Neuronal stem cell (in vitro differentiated cells): ENCODE results near the gene RGS11. TPM values are rescaled to one million over a fixed set of nuclear protein-coding genes. Genes with fewer than 3 reads are reported as not detected.

Experiments
- DNase-seq: peaks from one replicate; pipeline ENCODE4 v3.0.0-alpha.2; 2013; ENCODE audit warnings: low spot score
- H2AFZ ChIP-seq: one replicate; pipeline ENCODE4 v1.6.1; 2013; ENCODE audit warnings: mild to moderate bottlenecking, low read length, inconsistent platforms
- H2AK5ac ChIP-seq: 2 replicates; pipeline ENCODE4 v1.6.1; 2013; ENCODE audit warnings: low read depth, mild to moderate bottlenecking, inconsistent platforms, low read length, moderate library complexity, mixed read lengths
- H2BK120ac ChIP-seq: 2 replicates; pipeline ENCODE4 v1.6.1; 2013; ENCODE audit warnings: low read depth, mild to moderate bottlenecking, inconsistent platforms, low read length, moderate library complexity, mixed read lengths
- H2BK12ac ChIP-seq: one replicate; pipeline ENCODE4 v1.6.1; 2013; ENCODE audit warnings: low read length, inconsistent platforms
- H2BK15ac ChIP-seq: 2 replicates; pipeline ENCODE4 v1.6.1; 2013; ENCODE audit warnings: mild to moderate bottlenecking, low read length, inconsistent platforms, mixed read lengths
- H2BK5ac ChIP-seq: one replicate; pipeline ENCODE4 v1.6.1; 2013; ENCODE audit warnings: inconsistent platforms, mild to moderate bottlenecking, low read length, moderate library complexity
- H3K14ac ChIP-seq: one replicate; pipeline ENCODE4 v1.6.1; 2013; ENCODE audit warnings: low read length, inconsistent platforms
- H3K18ac ChIP-seq: 2 replicates; pipeline ENCODE4 v1.6.1; 2013; ENCODE audit warnings: low read length, inconsistent platforms
- H3K23ac ChIP-seq: 2 replicates; pipeline ENCODE4 v1.6.1; 2013; ENCODE audit warnings: low read depth, mild to moderate bottlenecking, mixed read lengths, low read length, inconsistent platforms; ENCODE audit not compliant: poor library complexity
- H3K27ac ChIP-seq: replicated peaks from 3 replicates; pipeline ENCODE4 v1.5.1; 2013; ENCODE audit warnings: low read length, inconsistent platforms
- H3K27me3 ChIP-seq, 3 experiments: 2 replicates each; pipeline ENCODE4 v1.6.1; 2013; ENCODE audit warnings: low read length in 3 of 3, mild to moderate bottlenecking in 2 of 3, inconsistent platforms in 1 of 3, low read depth in 1 of 3, mixed read lengths in 1 of 3, moderate library complexity in 1 of 3; ENCODE audit not compliant: control insufficient read depth in 3 of 3, insufficient read depth in 3 of 3
- H3K36me3 ChIP-seq, 2 donors: replicated peaks in 1 of 2; 2 replicates each; pipeline ENCODE4 v1.6.1; 2013; ENCODE audit warnings: low read length in 2 of 2; ENCODE audit not compliant: control insufficient read depth in 2 of 2, insufficient read depth in 2 of 2
- H3K4ac ChIP-seq: 2 replicates; pipeline ENCODE4 v1.6.1; 2013; ENCODE audit warnings: inconsistent platforms, mild to moderate bottlenecking, low read length, moderate library complexity
- H3K4me1 ChIP-seq, 2 donors: 1 replicate in 1 of 2; 2 replicates in 1 of 2; pipeline ENCODE4 v1.6.1; 2013; ENCODE audit warnings: low read length in 2 of 2, low read depth in 1 of 2; ENCODE audit not compliant: control insufficient read depth in 2 of 2, insufficient read depth in 1 of 2
- H3K4me2 ChIP-seq: one replicate; pipeline ENCODE4 v1.6.1; 2013; ENCODE audit warnings: mild to moderate bottlenecking, low read length, inconsistent platforms; ENCODE audit not compliant: insufficient read depth, poor library complexity, severe bottlenecking
- H3K4me3 ChIP-seq, 2 donors: 2 replicates each; pipeline ENCODE4 v1.5.1; 2013; ENCODE audit warnings: low read length in 2 of 2, mild to moderate bottlenecking in 2 of 2, inconsistent platforms in 1 of 2, moderate library complexity in 1 of 2
- H3K79me1 ChIP-seq: one replicate; pipeline ENCODE4 v1.6.1; 2013; ENCODE audit warnings: low read depth, mild to moderate bottlenecking, inconsistent platforms, low read length, moderate library complexity
- H3K9ac ChIP-seq: one replicate; pipeline ENCODE4 v1.6.1; 2013; ENCODE audit warnings: mild to moderate bottlenecking, low read depth, low read length, inconsistent platforms; ENCODE audit not compliant: poor library complexity
- H3K9me3 ChIP-seq, 2 donors: replicated peaks in 1 of 2; 2 replicates each; pipeline versions ENCODE3 to v1.6.1; 2013; ENCODE audit warnings: low read length in 2 of 2, mild to moderate bottlenecking in 2 of 2, inconsistent platforms in 1 of 2, low read depth in 1 of 2, mixed read lengths in 1 of 2, moderate library complexity in 1 of 2; ENCODE audit not compliant: control insufficient read depth in 2 of 2, insufficient read depth in 1 of 2
- H4K8ac ChIP-seq: one replicate; pipeline ENCODE4 v1.6.1; 2013; ENCODE audit warnings: low read depth, mild to moderate bottlenecking, inconsistent platforms, low read length, moderate library complexity
- H4K91ac ChIP-seq: one replicate; pipeline ENCODE4 v1.6.1; 2013; ENCODE audit warnings: low read length, low read depth, mild to moderate bottlenecking, inconsistent platforms; ENCODE audit not compliant: poor library complexity
- WGBS, 2 donors: extraction: QIAGEN DNeasy Blood & Tissue Kit; methylation state at CpG; one replicate each; pipeline ENCODE4 v1.1.7; 2013; ENCODE audit warnings: missing lambda C conversion rate in 2 of 2, mixed read lengths in 1 of 2; ENCODE audit not compliant: insufficient read length in 2 of 2, insufficient replicate concordance in 1 of 2; ENCODE audit errors: extremely low coverage in 2 of 2; 5-methylcytosine and 5-hydroxymethylcytosine counted together
- polyA plus RNA-seq, 2 experiments: library from polyadenylated mRNA; stranded (reverse); fragments of 200-250 nt; gene quantifications; one replicate each; pipeline ENCODE4 v1.2.3, GENCODE V29; 2013

Gene RGS11
- 1.7 TPM for polyA plus RNA-seq (2013, experiment 1 of 2)
- 1.5 TPM for polyA plus RNA-seq (2013, experiment 2 of 2)

- peaks cover 5 to 65% (median 48%) of the 10 kb centered on the region in 3 experiments for H3K27me3 ChIP-seq
- H3K23ac ChIP-seq: peak within 1 kb of the TSS; percentile 60
- H3K18ac ChIP-seq: peak within 1 kb of the TSS; percentile 48
- H3K36me3 ChIP-seq: no peaks in the 10 kb centered on the region
- no peaks in the 10 kb centered on the region for H3K79me1 ChIP-seq
- DNase-seq: no peak
- H2BK5ac ChIP-seq: peak within 1 kb of the TSS; percentile 75
- H3K9ac ChIP-seq: peak within 1 kb of the TSS; percentile 90
- no peak within 1 kb of the TSS for H3K14ac ChIP-seq
- H2AFZ ChIP-seq: peak within 1 kb of the TSS; percentile 89
- H4K91ac ChIP-seq: no peak within 1 kb of the TSS
- no peaks in the 10 kb centered on the region for H3K9me3 ChIP-seq
- H3K4ac ChIP-seq: no peak within 1 kb of the TSS
- H3K4me1 ChIP-seq: peaks cover 5 to 6% of the 10 kb centered on the region in 2 donors
- no CpG with 5 or more reads among the region's 56 CpGs for WGBS, 2 donors
- no peak within 1 kb of the TSS for H2BK120ac ChIP-seq
- H3K4me2 ChIP-seq: peak within 1 kb of the TSS; percentile 94
- H3K4me3 ChIP-seq: peak within 1 kb of the TSS; percentile 35 to 82
- H4K8ac ChIP-seq: no peak within 1 kb of the TSS
- peak within 1 kb of the TSS; percentile 74 for H2BK15ac ChIP-seq
- no peak within 1 kb of the TSS for H2BK12ac ChIP-seq
- H2AK5ac ChIP-seq: peak within 1 kb of the TSS; percentile 84
- no peak within 1 kb of the TSS for H3K27ac ChIP-seq
Measured at GRCh38 chr16:275786-276232, at the start of gene RGS11. RGS11 (minus strand) TSS chr16:275944; CDS start chr16:275911, 33 bp downstream.

- no CpG with 5 or more reads among the region's 55 CpGs for WGBS, 2 donors
- Histone ChIP-seq H3K79me1 (peaks cover 15% of the 10 kb centered on the region), H4K8ac (peak overlapping the region; percentile 43), H3K9me3 (no peaks in the 10 kb centered on the region), H2BK120ac (no peak overlapping the region), H2BK5ac (peak overlapping the region; percentile 82), H3K14ac (no peak overlapping the region), H3K23ac (peak overlapping the region; percentile 43), H2AFZ (no peak overlapping the region), H4K91ac (no peak overlapping the region), H3K18ac (peak overlapping the region; percentile 64), H3K4me2 (no peak overlapping the region), H2BK12ac (peak overlapping the region; percentile 41), H3K4me3 (no peak overlapping the region), H2BK15ac (no peak overlapping the region), H3K4me1 (peaks cover 4 to 11% of the 10 kb centered on the region in 2 donors), H3K4ac (no peak overlapping the region), H3K9ac (peak overlapping the region; percentile 44), H3K36me3 (peaks cover 2 to 11% of the 10 kb centered on the region in 2 donors), H2AK5ac (peak overlapping the region; percentile 46), H3K27me3 (no peaks in the 10 kb centered on the region), H3K27ac (no peak overlapping the region)
- DNase-seq: no peak
Measured at GRCh38 chr16:324451-325334, 48.9 kb upstream of the RGS11 start.

- H3K18ac ChIP-seq: peak overlapping the region; percentile 48
- no peaks in the 10 kb centered on the region for H3K9me3 ChIP-seq
- no peak overlapping the region for H3K14ac ChIP-seq
- H2BK120ac ChIP-seq: no peak overlapping the region
- H2BK15ac ChIP-seq: no peak overlapping the region
- no peak overlapping the region for H2BK12ac ChIP-seq
- no peak overlapping the region for H3K4me2 ChIP-seq
- peaks cover 15% of the 10 kb centered on the region for H3K79me1 ChIP-seq
- no peak overlapping the region for H3K23ac ChIP-seq
- H2AK5ac ChIP-seq: peak overlapping the region; percentile 37
- H3K27ac ChIP-seq: no peak overlapping the region
- H3K9ac ChIP-seq: no peak overlapping the region
- no peaks in the 10 kb centered on the region for H3K27me3 ChIP-seq
- WGBS, 2 donors: no CpG with 5 or more reads among the region's 17 CpGs
- H3K4ac ChIP-seq: no peak overlapping the region
- no peak overlapping the region for H3K4me3 ChIP-seq
- peak overlapping the region; percentile 43 for H4K8ac ChIP-seq
- DNase-seq: no peak
- H2AFZ ChIP-seq: no peak overlapping the region
- H3K36me3 ChIP-seq: peaks cover 4 to 15% of the 10 kb centered on the region in 2 donors
- H3K4me1 ChIP-seq: peaks cover 7 to 11% of the 10 kb centered on the region in 2 donors
- no peak overlapping the region for H2BK5ac ChIP-seq
- H4K91ac ChIP-seq: no peak overlapping the region
Measured at GRCh38 chr16:324201-324450, 48.4 kb upstream of the RGS11 start.

- H3K79me1 ChIP-seq: peaks cover 23% of the 10 kb centered on the region
- peak overlapping the region; percentile 57 for H3K9ac ChIP-seq
- DNase-seq: no peak
- no peaks in the 10 kb centered on the region for H3K9me3 ChIP-seq
- no peak overlapping the region for H3K18ac ChIP-seq
- H3K14ac ChIP-seq: peak overlapping the region; percentile 89
- peak overlapping the region; percentile 61 for H2AK5ac ChIP-seq
- no peak overlapping the region for H2BK120ac ChIP-seq
- peaks cover 4 to 28% of the 10 kb centered on the region in 2 donors for H3K36me3 ChIP-seq
- H2BK5ac ChIP-seq: no peak overlapping the region
- H2BK12ac ChIP-seq: no peak overlapping the region
- H3K4me3 ChIP-seq: no peak overlapping the region
- no peaks in the 10 kb centered on the region for H3K27me3 ChIP-seq
- no peak overlapping the region for H2BK15ac ChIP-seq
- H3K4me2 ChIP-seq: no peak overlapping the region
- no peak overlapping the region for H4K91ac ChIP-seq
- H3K27ac ChIP-seq: no peak overlapping the region
- no CpG with 5 or more reads among the region's 13 CpGs for WGBS, 2 donors
- no peak overlapping the region for H2AFZ ChIP-seq
- no peak overlapping the region for H4K8ac ChIP-seq
- peak overlapping the region; percentile 53 for H3K23ac ChIP-seq
- H3K4me1 ChIP-seq: peaks cover 6 to 10% of the 10 kb centered on the region in 2 donors
- H3K4ac ChIP-seq: peak overlapping the region; percentile 31
Measured at GRCh38 chr16:322476-323143, 46.9 kb upstream of the RGS11 start.
